Measurements from ENCODE around the gene FAM177A1. TPM values are rescaled to one million over a fixed set of nuclear protein-coding genes. Genes with fewer than 3 reads are reported as not detected.

The FAM177A1 gene
- total and polyA plus RNA-seq, 2 of the 13 experiments (the other 11 are each of a cell fraction or from before 2014, with no cell fraction given) = 72.9 to 119 TPM

DNA sequence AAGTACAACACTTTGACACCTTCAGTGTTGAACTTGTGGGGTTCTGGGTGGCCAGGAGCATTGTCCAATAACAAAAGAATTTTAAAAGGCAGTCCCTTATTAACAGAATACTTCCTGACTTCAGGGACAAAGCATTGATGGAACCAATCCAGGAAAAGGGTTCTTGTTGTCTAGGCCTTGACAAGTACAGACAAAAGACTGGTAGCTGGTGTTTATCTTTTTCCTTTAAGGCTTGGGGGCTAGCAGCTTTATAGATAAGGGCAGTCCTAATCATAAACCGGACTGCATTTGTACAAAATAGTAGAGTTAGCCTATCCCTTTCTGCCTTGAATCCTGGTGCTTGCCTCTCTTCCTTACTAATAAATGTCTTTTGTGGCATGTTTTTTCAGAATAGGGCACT lies 27.4 kb downstream of the FAM177A1 start:
- POLR2A ChIA-PET = interaction anchor here (1.4 kb wide), 1 partner anchor 27 kb away, joined by 4 read pairs; the partner anchor contains the start of gene FAM177A1
- no peak for FAIRE-seq

More for the DNA sequence above, 27.4 kb downstream of the FAM177A1 start:
- intact Hi-C loops (cut with micrococcal nuclease; ENCODE audit: unreplicated experiment) = no loop called here
- Histone ChIP-seq H2AFZ (ENCODE audit: low read length) (no peak overlapping the region), H4K20me1 (ENCODE audit: insufficient read depth, low read length) (no peaks in the 10 kb centered on the region), H3K27me3 (ENCODE audit: control insufficient read depth in 1 of 2, insufficient read depth in 2 of 2, low read length in 2 of 2) (no peaks in the 10 kb centered on the region), H3K4me3 (replicated peaks in 1 of 3; ENCODE audit: insufficient read depth in 1 of 3, low read depth in 2 of 3, low read length in 3 of 3) (no peak overlapping the region), H3K4me1 (ENCODE audit: insufficient read depth, low read length) (peaks cover 13% of the 10 kb centered on the region), H3K27ac (ENCODE audit: extremely low read length, insufficient read depth, low read length) (no peak overlapping the region), H3K79me2 (ENCODE audit: insufficient read depth, low read length) (no peaks in the 10 kb centered on the region), H3K36me3 (replicated peaks in 1 of 2; ENCODE audit: control insufficient read depth in 1 of 2, insufficient read depth in 2 of 2, low read length in 2 of 2) (peaks cover 7 to 16% of the 10 kb centered on the region in 2 experiments; a peak in 4 of 5 replicates), H3K9ac (ENCODE audit: insufficient read depth, low read depth, low read length) (no peak overlapping the region), H3K4me2 (ENCODE audit: low read depth, low read length) (no peak overlapping the region), H3K9me3 (ENCODE audit: low read length) (no peaks in the 10 kb centered on the region)
- ATAC-seq (no peak), DNase-seq (ENCODE audit: low spot score) (no peak)
- WGBS (ENCODE audit: low lambda C conversion rate) = 98% methylated on average over 1 of the region's 1 CpG
- BruUV-seq (replicated peaks) = no TSS peak
- TF ChIP-seq, protein P1, sequence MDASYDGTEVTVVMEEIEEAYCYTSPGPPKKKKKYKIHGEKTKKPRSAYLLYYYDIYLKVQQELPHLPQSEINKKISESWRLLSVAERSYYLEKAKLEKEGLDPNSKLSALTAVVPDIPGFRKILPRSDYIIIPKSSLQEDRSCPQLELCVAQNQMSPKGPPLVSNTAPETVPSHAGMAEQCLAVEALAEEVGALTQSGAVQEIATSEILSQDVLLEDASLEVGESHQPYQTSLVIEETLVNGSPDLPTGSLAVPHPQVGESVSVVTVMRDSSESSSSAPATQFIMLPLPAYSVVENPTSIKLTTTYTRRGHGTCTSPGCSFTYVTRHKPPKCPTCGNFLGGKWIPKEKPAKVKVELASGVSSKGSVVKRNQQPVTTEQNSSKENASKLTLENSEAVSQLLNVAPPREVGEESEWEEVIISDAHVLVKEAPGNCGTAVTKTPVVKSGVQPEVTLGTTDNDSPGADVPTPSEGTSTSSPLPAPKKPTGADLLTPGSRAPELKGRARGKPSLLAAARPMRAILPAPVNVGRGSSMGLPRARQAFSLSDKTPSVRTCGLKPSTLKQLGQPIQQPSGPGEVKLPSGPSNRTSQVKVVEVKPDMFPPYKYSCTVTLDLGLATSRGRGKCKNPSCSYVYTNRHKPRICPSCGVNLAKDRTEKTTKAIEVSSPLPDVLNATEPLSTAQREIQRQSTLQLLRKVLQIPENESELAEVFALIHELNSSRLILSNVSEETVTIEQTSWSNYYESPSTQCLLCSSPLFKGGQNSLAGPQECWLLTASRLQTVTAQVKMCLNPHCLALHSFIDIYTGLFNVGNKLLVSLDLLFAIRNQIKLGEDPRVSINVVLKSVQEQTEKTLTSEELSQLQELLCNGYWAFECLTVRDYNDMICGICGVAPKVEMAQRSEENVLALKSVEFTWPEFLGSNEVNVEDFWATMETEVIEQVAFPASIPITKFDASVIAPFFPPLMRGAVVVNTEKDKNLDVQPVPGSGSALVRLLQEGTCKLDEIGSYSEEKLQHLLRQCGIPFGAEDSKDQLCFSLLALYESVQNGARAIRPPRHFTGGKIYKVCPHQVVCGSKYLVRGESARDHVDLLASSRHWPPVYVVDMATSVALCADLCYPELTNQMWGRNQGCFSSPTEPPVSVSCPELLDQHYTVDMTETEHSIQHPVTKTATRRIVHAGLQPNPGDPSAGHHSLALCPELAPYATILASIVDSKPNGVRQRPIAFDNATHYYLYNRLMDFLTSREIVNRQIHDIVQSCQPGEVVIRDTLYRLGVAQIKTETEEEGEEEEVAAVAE (CRISPR knock-in tag; IDR thresholded peaks at IDR 0.05; ENCODE audit: borderline replicate concordance) = no peak
- no peak for TF ChIP-seq ZSCAN25 (CRISPR knock-in tag; IDR thresholded peaks at IDR 0.05)
- no peak for TF ChIP-seq AKAP8 (CRISPR knock-in tag; IDR thresholded peaks at IDR 0.05)
- TF ChIP-seq SALL1 (CRISPR knock-in tag; IDR thresholded peaks at IDR 0.05) = no peak
- no peak for TF ChIP-seq NCOA1 (CRISPR knock-in tag; IDR thresholded peaks at IDR 0.05)
- TF ChIP-seq ZNF274 (CRISPR knock-in tag; IDR thresholded peaks at IDR 0.05) = no peak
- TF ChIP-seq, protein P2, sequence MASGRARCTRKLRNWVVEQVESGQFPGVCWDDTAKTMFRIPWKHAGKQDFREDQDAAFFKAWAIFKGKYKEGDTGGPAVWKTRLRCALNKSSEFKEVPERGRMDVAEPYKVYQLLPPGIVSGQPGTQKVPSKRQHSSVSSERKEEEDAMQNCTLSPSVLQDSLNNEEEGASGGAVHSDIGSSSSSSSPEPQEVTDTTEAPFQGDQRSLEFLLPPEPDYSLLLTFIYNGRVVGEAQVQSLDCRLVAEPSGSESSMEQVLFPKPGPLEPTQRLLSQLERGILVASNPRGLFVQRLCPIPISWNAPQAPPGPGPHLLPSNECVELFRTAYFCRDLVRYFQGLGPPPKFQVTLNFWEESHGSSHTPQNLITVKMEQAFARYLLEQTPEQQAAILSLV (CRISPR knock-in tag; IDR thresholded peaks at IDR 0.05; ENCODE audit: borderline replicate concordance) = no peak
- TF ChIP-seq ZNF264 (CRISPR knock-in tag; IDR thresholded peaks at IDR 0.05) = no peak
- no peak for TF ChIP-seq ZNF746 (CRISPR knock-in tag; IDR thresholded peaks at IDR 0.05)
- no peak for TF ChIP-seq MBD4 (IDR thresholded peaks at IDR 0.05; ENCODE audit: borderline replicate concordance, low read length)
- TF ChIP-seq RCOR2 (CRISPR knock-in tag; IDR thresholded peaks at IDR 0.05) = no peak
- no peak for TF ChIP-seq ARHGAP35 (CRISPR knock-in tag; IDR thresholded peaks at IDR 0.05; ENCODE audit: borderline replicate concordance)
- TF ChIP-seq CEBPG (CRISPR knock-in tag; IDR thresholded peaks at IDR 0.05) = no peak
- in situ Hi-C loops (cut with HindIII; ENCODE audit: extremely low pct_ligation_motif_present, low pct_unique_long_range_greater_than_20kb) = no loop called here
- CTCF ChIA-PET (ENCODE audit: low intra/inter-chr PET ratio, low total read pairs) = no interaction called here
